GM21390 (cell line): Measurements from ENCODE around the gene MSANTD4.
"Not testable (repeated sequence)": the region's sequence is repeated elsewhere in the genome, so short reads cannot be mapped to it uniquely, and the experiment has no call there.

Experiments used
- ATAC-seq: cut with Tn5 transposase; IDR thresholded peaks from one replicate; pipeline ENCODE4 v1.9.1; 2021; ENCODE audit not compliant: unreplicated experiment

Gene MSANTD4

DNA sequence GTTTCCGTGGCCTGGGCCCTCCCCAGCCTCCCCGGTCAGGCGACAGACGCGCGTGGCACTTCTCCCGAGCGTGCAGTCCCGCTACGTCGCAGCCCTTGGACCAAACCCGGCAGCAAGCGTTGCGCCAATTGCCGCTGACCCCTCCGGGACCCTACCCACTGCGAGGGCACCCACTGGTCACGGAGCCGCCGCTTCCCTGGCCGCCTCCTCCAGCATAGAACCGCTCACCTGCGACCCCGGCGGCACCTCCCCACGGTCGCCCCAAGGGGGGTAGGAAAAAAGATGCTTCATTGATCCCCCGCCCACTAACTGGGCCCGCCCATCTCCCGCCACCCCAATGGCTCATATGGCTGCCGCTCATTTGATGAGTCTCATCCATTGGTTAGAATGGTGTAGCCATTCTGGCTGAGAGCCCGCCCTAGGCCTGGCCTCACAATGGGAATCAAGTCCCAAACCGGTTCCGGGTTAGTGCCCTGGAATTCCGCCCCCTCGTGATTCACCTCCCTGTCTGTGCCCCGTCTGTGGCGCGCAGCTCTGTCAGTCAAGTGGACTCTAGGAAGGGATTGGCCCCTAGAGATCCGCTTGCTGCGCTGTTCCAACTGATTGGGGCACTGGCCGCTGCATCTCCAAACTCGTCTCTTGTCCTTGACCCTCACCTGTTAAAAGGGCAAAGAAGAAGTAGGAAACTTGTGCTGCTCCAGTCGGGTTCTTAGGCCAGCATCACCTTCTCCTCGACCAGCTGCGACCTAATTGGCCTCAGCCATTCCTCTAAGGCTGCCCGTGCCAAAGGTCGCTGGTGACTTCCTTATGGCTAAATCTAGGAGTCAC is at the start of gene MSANTD4:
TSS of gene MSANTD4 (minus strand) at position 274 of the 828 bp plus-strand sequence. CDS start 11,323 bp downstream, outside the sequence.
- peak; percentile 97 for ATAC-seq

- ATAC-seq: no peak
Observed at GRCh38 chr11:106070606-106071005, 48.6 kb upstream of the MSANTD4 start.

DNA sequence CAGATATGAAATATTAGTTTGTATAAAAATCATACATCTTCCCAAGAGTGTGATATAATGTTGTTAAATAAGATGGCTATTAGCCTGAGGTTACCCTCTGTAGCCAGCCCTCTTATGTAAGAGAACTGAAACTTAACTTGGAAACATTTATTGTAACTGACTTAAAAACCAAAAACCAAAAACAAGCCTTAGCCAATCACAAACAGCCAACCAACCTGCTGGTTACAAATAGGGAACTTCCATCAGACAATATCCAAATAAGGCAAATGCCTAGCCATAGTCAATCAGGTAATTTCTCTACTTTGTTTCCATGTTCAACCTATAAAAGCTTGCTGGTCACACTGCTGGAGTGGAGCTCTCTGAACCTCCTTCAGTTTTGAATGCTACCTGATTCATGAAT is 41.0 kb upstream of the MSANTD4 start:
- ATAC-seq: peak; percentile 43

DNA sequence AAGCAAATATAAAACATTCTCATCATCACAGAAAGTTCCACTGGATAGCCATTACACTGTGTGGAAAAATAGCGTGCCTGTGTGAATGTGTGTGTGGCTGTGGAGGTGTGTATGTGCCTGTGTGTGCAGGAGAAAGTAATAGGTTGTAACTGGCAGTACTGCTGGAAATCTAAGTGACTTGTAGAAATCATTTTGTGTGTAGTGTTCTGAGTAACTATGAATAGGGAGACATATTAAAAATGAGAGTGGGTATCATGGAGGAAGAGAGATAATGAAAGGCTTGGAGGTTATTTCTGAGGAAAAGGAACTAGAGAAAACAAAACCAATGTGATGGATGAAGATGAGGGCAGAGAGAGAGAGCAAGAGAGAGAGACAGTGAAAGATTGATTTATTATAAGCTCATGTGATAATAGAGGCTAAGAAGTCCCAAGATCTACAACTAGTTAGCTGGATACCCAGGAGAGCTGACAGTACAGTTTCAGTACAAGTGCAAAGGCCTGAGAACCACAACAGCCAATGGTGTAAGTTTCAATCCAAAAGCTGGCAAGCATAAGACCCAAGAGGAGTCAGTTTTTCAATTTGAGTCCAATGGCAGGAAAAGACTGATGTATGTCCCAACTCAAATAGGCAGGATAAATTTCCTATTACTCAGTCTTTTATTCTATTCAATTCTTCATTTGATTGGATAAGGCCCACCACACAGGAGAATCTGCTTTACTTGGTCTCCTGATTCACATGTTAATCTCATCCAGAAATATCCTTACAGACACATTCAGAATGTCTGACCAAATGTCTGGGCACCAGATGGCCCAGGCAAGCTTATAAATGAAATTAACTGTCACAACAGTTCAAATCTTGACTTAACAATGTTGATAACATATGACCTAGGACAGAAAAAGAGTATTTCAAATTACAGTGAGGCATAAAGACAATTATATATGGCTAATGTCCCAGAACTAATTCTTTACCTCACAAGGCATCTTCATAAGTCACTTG is 40.2 kb upstream of the MSANTD4 start:
- no peak for ATAC-seq

- ATAC-seq: no peak
Observed at GRCh38 chr11:106061249-106061784, 39.3 kb upstream of the MSANTD4 start.

DNA sequence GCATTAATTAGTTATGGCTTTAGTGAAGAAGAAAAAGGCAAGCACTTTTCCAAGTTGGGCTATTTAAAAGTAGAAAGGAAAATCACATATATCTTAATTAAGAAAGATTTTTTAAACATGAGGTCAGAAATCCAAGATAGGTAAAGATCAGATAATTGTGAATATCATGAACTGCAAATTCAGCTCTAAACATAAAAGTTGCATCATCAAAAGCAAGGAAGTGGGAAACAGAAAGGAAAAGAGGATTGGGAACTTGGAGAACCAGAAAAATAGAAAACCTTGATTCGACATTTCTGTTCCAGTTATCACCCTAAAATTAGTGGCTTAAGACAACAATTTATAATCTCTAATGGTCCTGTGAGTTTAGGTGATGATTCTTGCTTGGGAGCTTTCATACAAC is 37.6 kb upstream of the MSANTD4 start:
- no peak for ATAC-seq

GRCh38 chr11:106058377-106058776 is 36.3 kb upstream of the MSANTD4 start:
- ATAC-seq: not testable (repeated sequence)

DNA sequence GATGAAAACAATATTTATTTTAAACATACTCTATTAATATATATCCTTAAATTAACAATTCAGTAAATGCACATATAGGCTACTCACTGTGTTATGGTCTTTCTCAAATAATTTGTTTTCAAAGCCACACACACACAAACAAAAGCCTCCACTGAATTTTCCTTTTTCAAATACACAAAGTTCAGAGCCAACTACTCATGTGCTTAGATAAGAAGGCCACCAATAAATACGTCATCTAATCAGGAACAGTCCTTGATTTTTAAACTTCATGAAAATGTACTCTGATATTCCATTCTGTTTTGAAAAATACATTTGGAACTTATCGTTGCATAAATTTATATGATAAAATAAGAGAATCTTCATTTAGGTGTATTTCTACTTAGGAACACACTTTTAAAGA is 29.1 kb upstream of the MSANTD4 start:
- ATAC-seq: no peak

DNA sequence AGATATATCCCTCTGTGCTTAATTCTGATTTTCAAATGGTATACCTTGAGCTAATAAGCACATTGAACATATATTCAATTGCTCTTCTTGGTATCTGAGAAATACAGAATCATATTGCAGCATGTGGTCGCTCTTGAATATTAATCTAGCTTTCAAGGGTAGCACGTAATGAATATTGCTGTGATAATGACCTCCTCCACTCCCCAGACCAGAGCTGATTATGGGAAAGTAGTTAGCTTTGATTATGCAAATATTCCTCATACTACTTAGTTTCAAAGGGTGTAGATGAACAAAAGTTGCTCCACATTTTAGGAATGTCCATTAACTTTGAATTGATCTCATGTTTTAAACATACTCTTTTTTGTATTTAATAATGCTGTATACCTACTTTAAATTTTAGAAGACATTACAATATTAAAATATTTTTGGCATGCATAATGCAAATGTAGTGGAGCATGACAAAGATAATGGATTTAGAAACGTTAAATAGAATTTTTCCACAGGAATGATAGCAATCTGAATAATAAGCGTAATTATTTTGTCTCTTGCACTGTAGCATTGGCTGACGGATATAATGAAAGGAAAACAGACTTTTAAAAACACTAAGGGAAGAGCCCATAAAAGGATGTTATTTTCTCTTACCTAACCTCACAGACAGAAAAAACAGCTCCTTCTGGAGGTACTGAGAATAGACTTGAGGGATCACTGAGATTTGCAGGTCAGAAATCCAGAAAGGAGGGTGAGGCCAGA is 27.9 kb upstream of the MSANTD4 start:
- no peak for ATAC-seq

GRCh38 chr11:106047631-106048030 is 25.6 kb upstream of the MSANTD4 start:
- ATAC-seq: no peak

DNA sequence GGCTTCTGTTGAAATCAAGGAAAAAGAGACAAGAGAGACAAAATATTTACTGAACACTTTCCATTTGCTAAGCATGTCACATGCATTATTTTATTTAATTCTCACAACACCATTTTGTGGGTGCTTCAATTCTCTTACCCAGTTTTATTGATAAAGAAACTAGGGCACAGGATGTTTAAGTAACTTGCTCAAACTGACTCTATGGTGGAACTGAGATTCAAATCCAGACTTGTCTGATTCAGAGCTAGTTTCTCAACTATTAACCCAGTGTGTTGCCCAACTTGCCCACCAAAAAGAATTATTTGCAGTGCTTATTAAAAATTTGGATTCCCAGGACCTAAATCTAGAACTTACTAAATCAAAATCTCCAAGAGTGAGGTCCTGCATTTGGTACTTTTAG is 21.5 kb upstream of the MSANTD4 start:
- no peak for ATAC-seq

GRCh38 chr11:106032861-106033260 is 10.8 kb upstream of the MSANTD4 start:
- ATAC-seq: no peak

DNA sequence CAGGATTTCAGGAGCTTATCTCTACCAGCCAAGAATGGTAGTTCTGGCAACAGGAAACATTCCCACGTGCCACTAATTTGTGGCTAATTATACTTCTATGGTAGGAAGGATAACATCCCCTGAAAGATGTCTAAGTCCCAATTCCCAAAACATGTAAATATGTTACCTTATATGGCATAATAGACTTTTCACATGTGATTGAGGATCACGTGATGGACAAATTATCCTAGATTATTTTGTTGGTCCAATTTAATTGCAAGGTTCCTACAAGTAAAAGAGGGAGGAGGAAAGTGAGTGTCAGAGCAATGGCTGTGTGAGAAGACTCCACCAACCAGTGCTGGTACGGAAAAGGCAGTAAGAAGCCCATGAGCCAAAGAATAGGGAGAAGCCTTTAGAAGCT is 9.9 kb upstream of the MSANTD4 start:
- ATAC-seq: no peak

DNA sequence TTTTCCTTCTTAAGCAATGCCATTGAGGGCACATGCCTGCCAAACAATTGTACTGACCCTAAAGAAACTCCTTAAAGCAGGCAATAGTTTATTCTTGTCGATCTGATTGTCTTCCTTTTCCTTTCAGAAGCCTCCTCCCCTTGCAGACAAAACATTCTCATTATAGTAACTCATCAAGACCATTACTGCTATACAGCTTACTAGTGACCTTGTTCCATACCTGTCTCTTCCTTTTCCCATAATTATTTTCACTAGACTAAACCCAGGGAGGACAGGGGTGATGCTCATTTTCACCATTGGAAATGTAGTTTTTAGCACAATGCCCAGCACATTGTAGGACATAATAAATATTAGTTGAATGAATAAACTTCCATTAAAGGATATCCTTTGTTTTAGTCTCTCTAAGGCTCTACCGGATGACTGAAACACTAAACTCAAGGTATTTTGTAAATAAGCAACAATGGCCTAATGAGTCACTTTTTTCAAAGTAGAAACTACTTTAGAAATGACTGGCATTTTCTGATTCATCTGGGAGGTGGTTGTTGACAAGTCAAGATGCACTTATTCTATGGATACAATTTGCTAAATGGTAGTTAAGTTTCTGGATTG is 9.3 kb upstream of the MSANTD4 start:
- no peak for ATAC-seq

DNA sequence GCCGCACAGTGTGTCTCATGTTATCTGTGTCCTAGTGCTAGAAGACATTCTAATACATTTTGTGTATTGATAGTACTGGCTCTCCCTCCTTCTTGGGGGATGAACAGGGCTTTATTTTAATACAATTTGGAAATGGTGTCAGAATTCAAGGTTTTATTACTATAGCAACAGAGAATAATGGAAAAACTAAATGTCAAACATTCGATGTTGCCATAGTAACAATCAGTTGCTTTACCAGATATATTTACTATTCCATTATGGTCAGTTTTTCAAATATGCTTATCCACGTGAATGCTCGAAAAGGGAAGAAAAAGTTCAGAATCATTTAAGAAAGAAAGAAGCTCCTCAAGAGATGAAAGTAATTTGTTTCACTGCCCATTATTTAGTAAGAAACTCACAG is 8.6 kb upstream of the MSANTD4 start:
- no peak for ATAC-seq

- no peak for ATAC-seq
Observed at GRCh38 chr11:106022795-106023275, 795 bp upstream of the MSANTD4 start.

- peak; percentile 14 for ATAC-seq
Observed at GRCh38 chr11:106021181-106021966, 666 bp downstream of the MSANTD4 start.

- no peak for ATAC-seq
Observed at GRCh38 chr11:106017093-106017492, 4.9 kb downstream of the MSANTD4 start.

- ATAC-seq: no peak
Observed at GRCh38 chr11:106015066-106015465, 7.0 kb downstream of the MSANTD4 start.
